IMR-90 (cell line): ENCODE measurements around the gene GNG2. TPM values are rescaled to one million over a fixed set of nuclear protein-coding genes. Genes with fewer than 3 reads are reported as not detected.

Experiments
- ATAC-seq: fragments of 200-7000 bp; cut with Tn5 transposase; 2 replicates; pipeline ENCODE4 v1.9.1; 2020; ENCODE audit warnings: low read depth, mild to moderate bottlenecking, moderate library complexity
- BruUV-seq: library from RNA; stranded (reverse); fragments of 400-500 nt; replicated peaks from 2 replicates; lab custom pipeline; 2021; lab: Mats Ljungman, UMichigan
- CTCF ChIA-PET: fragments of 300-600 bp; formaldehyde crosslinking; extraction: SDS; loops from one replicate; lab custom pipeline; 2021; ENCODE audit warnings: antibody characterized with exemption; lab: Yijun Ruan, JAX
- POLR2A ChIA-PET: fragments of 300-600 bp; sonication (Branson Sonifier 250); formaldehyde crosslinking; loops from one replicate; lab custom pipeline; 2022; ENCODE audit warnings: antibody characterized with exemption; ENCODE audit not compliant: unreplicated experiment; lab: Charles Lee
- DNase-seq: peaks from one replicate; pipeline ENCODE4 v3.0.0; 2013
- H2AFZ ChIP-seq: replicated peaks from 2 replicates; pipeline ENCODE3; 2013; ENCODE audit warnings: low read length, mild to moderate bottlenecking; ENCODE audit not compliant: poor library complexity
- H2AK5ac ChIP-seq: 2 replicates; pipeline ENCODE4 v1.6.1; 2013; ENCODE audit warnings: low read depth, low read length, inconsistent platforms
- H2AK9ac ChIP-seq: replicated peaks from 2 replicates; pipeline ENCODE3; 2013; ENCODE audit warnings: mild to moderate bottlenecking, low read depth, low read length, moderate library complexity; ENCODE audit not compliant: poor library complexity
- H2BK120ac ChIP-seq: 2 replicates; pipeline ENCODE4 v1.6.1; 2013; ENCODE audit warnings: low read depth, low read length, inconsistent platforms
- H2BK15ac ChIP-seq: 3 replicates; pipeline ENCODE4 v1.6.1; 2013; ENCODE audit warnings: low read depth, low read length, inconsistent platforms
- H2BK20ac ChIP-seq: 2 replicates; pipeline ENCODE4 v1.6.1; 2013; ENCODE audit warnings: low read depth, mild to moderate bottlenecking, inconsistent platforms, low read length, moderate library complexity
- H2BK5ac ChIP-seq: 2 replicates; pipeline ENCODE4 v1.6.1; 2013; ENCODE audit warnings: mild to moderate bottlenecking, low read depth, low read length, inconsistent platforms; ENCODE audit not compliant: poor library complexity, severe bottlenecking
- H3K14ac ChIP-seq: replicated peaks from 2 replicates; pipeline ENCODE4 v1.6.1; 2013; ENCODE audit warnings: low read depth, low read length, inconsistent platforms
- H3K18ac ChIP-seq: 2 replicates; pipeline ENCODE4 v1.6.1; 2013; ENCODE audit warnings: low read depth, low read length, control low read depth
- H3K23ac ChIP-seq: 2 replicates; pipeline ENCODE4 v1.6.1; 2013; ENCODE audit warnings: low read depth, low read length, inconsistent platforms
- H3K27ac ChIP-seq: 2 replicates; pipeline ENCODE4 v1.5.1; 2013; ENCODE audit warnings: mild to moderate bottlenecking, control low read depth, low read length; ENCODE audit not compliant: insufficient read depth
- H3K27me3 ChIP-seq: 2 replicates; pipeline ENCODE4 v1.6.1; 2013; ENCODE audit warnings: low read length; ENCODE audit not compliant: control insufficient read depth, insufficient read depth
- H3K36me3 ChIP-seq: 2 replicates; pipeline ENCODE4 v1.6.1; 2013; ENCODE audit warnings: low read length, mixed read lengths; ENCODE audit not compliant: control insufficient read depth, insufficient read depth
- H3K4ac ChIP-seq: 2 replicates; pipeline ENCODE4 v1.6.1; 2013; ENCODE audit warnings: low read depth, low read length, inconsistent platforms
- H3K4me1 ChIP-seq: 2 replicates; pipeline ENCODE4 v1.6.1; 2013; ENCODE audit warnings: low read length, mixed read lengths; ENCODE audit not compliant: control insufficient read depth, insufficient read depth
- H3K4me2 ChIP-seq: 2 replicates; pipeline ENCODE4 v1.6.1; 2013; ENCODE audit warnings: low read depth, mild to moderate bottlenecking, control low read depth, low read length, moderate library complexity
- H3K4me3 ChIP-seq: 2 replicates; pipeline ENCODE4 v1.5.1; 2013; ENCODE audit warnings: low read depth, mild to moderate bottlenecking, control low read depth, low read length, moderate library complexity; ENCODE audit not compliant: insufficient read depth
- H3K56ac ChIP-seq: 2 replicates; pipeline ENCODE4 v1.6.1; 2013; ENCODE audit warnings: low read length, inconsistent platforms; ENCODE audit not compliant: insufficient read depth; ENCODE audit errors: extremely low read depth
- H3K79me1 ChIP-seq, 2 experiments: 2 replicates each; pipeline ENCODE4 v1.6.1; 2013; ENCODE audit warnings: low read length in 2 of 2, inconsistent platforms in 1 of 2, low read depth in 1 of 2
- H3K9ac ChIP-seq: 2 replicates; pipeline ENCODE4 v1.6.1; 2013; ENCODE audit warnings: low read depth, low read length, control low read depth
- H3K9me1 ChIP-seq: 2 replicates; pipeline ENCODE4 v1.6.1; 2013; ENCODE audit warnings: low read length, inconsistent platforms; ENCODE audit not compliant: insufficient read depth
- H3K9me3 ChIP-seq: 2 replicates; pipeline ENCODE4 v1.6.1; 2013; ENCODE audit warnings: low read length; ENCODE audit not compliant: control insufficient read depth, insufficient read depth
- H4K20me1 ChIP-seq: 2 replicates; pipeline ENCODE4 v1.6.1; 2013; ENCODE audit warnings: low read length, inconsistent platforms; ENCODE audit not compliant: insufficient read depth
- H4K5ac ChIP-seq: 2 replicates; pipeline ENCODE4 v1.6.1; 2013; ENCODE audit warnings: mild to moderate bottlenecking, low read depth, low read length, control low read depth
- H4K8ac ChIP-seq, 2 experiments: 2 replicates each; pipeline ENCODE4 v1.6.1; 2013; ENCODE audit warnings: low read depth in 2 of 2, low read length in 2 of 2, control low read depth in 1 of 2, inconsistent platforms in 1 of 2
- H4K91ac ChIP-seq: 2 replicates; pipeline ENCODE4 v1.6.1; 2013; ENCODE audit warnings: low read depth, low read length, inconsistent platforms; ENCODE audit not compliant: insufficient read depth
- CEBPB ChIP-seq: IDR thresholded peaks from 2 replicates; pipeline ENCODE4 v1.6.1; 2012; ENCODE audit warnings: low read depth, low read length, improper control_type of control experiment
- MAFK ChIP-seq: IDR thresholded peaks from 2 replicates; pipeline ENCODE4 v1.6.1; 2012; ENCODE audit warnings: low read depth, low read length, improper control_type of control experiment
- MXI1 ChIP-seq: IDR thresholded peaks from 2 replicates; pipeline ENCODE4 v1.6.1; 2012; ENCODE audit warnings: low read depth, mild to moderate bottlenecking, low read length, moderate library complexity, borderline replicate concordance
- RAD21 ChIP-seq: IDR thresholded peaks from 2 replicates; pipeline ENCODE4 v1.6.1; 2012; ENCODE audit warnings: low read length, improper control_type of control experiment
- RCOR1 ChIP-seq: IDR thresholded peaks from 2 replicates; pipeline ENCODE4 v1.6.1; 2012; ENCODE audit warnings: mild to moderate bottlenecking, low read length, improper control_type of control experiment; ENCODE audit not compliant: insufficient replicate concordance
- SMC3 ChIP-seq: fragments of 150-350 bp; IDR thresholded peaks from 2 replicates; pipeline ENCODE4 v1.6.1; 2016; ENCODE audit warnings: low read depth, mild to moderate bottlenecking, antibody characterized with exemption, low read length, moderate library complexity
- WGBS, 2 experiments: methylation state at CpG; one replicate each; pipeline versions ENCODE4 v1.1.5 to v1.1.7; 2013; ENCODE audit warnings: missing lambda C conversion rate in 2 of 2; ENCODE audit not compliant: insufficient read length in 1 of 2; ENCODE audit errors: extremely low coverage in 2 of 2; 5-methylcytosine and 5-hydroxymethylcytosine counted together
- dilution Hi-C: fragments of 300-500 bp; cut with HindIII; formaldehyde crosslinking; loops from one replicate; pipeline ENCODE4 v1.14.3; 2018; ENCODE audit warnings: low sequenced_read_pairs; ENCODE audit not compliant: unreplicated experiment
- in situ Hi-C: fragments of 300-500 bp; cut with MboI; formaldehyde crosslinking; loops from 3 replicates; pipeline ENCODE4 v1.14.3; 2019; ENCODE audit warnings: low sequenced_read_pairs, inconsistent platforms, mixed read lengths
- intact Hi-C: fragments of 100-400 bp; cut with micrococcal nuclease; formaldehyde crosslinking; loops from 2 replicates; pipeline ENCODE4 v1.10.0; 2022
- polyA plus RNA-seq, 3 experiments: library from polyadenylated mRNA; depleted of rRNA; stranded (reverse); fragments of >200 nt; gene quantifications; 2 replicates each; pipeline ENCODE4 v1.2.3, GENCODE V29; 2012; ENCODE audit warnings: low replicate concordance in 1 of 3
- total RNA-seq: library from RNA; depleted of rRNA; stranded (reverse); fragments of >200 nt; gene quantifications from 2 replicates; pipeline ENCODE4 v1.2.3, GENCODE V29; 2012

GNG2 gene
- total and polyA plus RNA-seq, 2 of the 4 experiments (the other 2 are of a cell fraction), result 13.1 to 14.6 TPM

DNA sequence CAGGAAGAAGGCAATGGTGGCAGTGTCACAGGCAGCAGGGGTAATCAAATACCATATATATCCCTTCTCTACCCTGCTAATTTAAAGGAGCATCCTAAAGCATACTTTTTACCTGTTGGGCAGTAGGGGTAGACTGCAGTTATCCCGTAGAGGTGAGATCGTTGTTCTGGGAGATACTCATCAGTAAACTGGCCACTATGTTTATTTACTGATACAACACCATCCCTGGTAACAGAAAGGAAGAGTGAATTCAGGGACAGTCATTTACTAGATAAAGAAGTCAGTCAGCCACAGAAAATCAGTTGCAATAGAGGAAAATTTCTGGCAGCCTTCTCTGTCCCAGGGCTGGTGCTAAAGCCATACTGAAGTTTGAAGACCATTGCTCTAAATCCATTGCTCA, 145.2 kb downstream of the GNG2 start:
- H3K23ac ChIP-seq, result no peak overlapping the region
- dilution Hi-C loops, result no loop called here
- no peak overlapping the region for H3K4ac ChIP-seq
- no peak overlapping the region for H3K9ac ChIP-seq
- no peaks in the 10 kb centered on the region for H3K9me3 ChIP-seq
- H3K27me3 ChIP-seq, result no peaks in the 10 kb centered on the region
- intact Hi-C loops, result no loop called here
- no peak overlapping the region for H3K56ac ChIP-seq
- 0 out of 2 replicates have a peak, but pooled peaks cover 2% of the 10 kb centered on the region for H4K20me1 ChIP-seq
- H2AFZ ChIP-seq, result no peak overlapping the region
- no CpG with 5 or more reads among the region's 2 CpGs for WGBS, 2 experiments
- H3K36me3 ChIP-seq, result peaks cover 57% of the 10 kb centered on the region
- no peak overlapping the region for H2BK5ac ChIP-seq
- peaks cover 10% of the 10 kb centered on the region for H3K9me1 ChIP-seq
- H4K5ac ChIP-seq, result no peak overlapping the region
- H3K27ac ChIP-seq, result no peak overlapping the region
- no peak overlapping the region for H3K18ac ChIP-seq
- CTCF ChIA-PET, result no interaction called here
- no peak for ATAC-seq
- POLR2A ChIA-PET, result no interaction called here
- no peak for DNase-seq
- H3K79me1 ChIP-seq, result peaks cover 37 to 60% of the 10 kb centered on the region in 2 experiments
- H2AK9ac ChIP-seq, result no peak overlapping the region
- no peak overlapping the region for H4K8ac ChIP-seq
- no peak overlapping the region for H3K14ac ChIP-seq
- in situ Hi-C loops, result loop anchor here (25.0 kb wide), 1 partner anchor 707 kb away; the partner anchor contains the start of gene PSMC6
- TF ChIP-seq SMC3 (no peak), MAFK (no peak), MXI1 (no peak), RAD21 (no peak), CEBPB (no peak), RCOR1 (no peak)
- BruUV-seq, result no TSS peak
- H2BK20ac ChIP-seq, result no peak overlapping the region
- no peak overlapping the region for H3K4me3 ChIP-seq
- H3K4me1 ChIP-seq, result no peaks in the 10 kb centered on the region
- no peak overlapping the region for H3K4me2 ChIP-seq
- no peak overlapping the region for H2AK5ac ChIP-seq
- H2BK120ac ChIP-seq, result no peak overlapping the region
- H4K91ac ChIP-seq, result no peak overlapping the region
- H2BK15ac ChIP-seq, result no peak overlapping the region
